OCI-LY1 (cell line): Measurements from ENCODE around the gene FILIP1L.

Experiments used
- EZH2 ChIP-seq: fragments of 200-600 bp; sonication (generic), shearing (Covaris generic); IDR thresholded peaks from 2 replicates; pipeline ENCODE4 v1.8.0; 2017; ENCODE audit warnings: borderline replicate concordance, mixed run types, mild to moderate bottlenecking, antibody characterized with exemption, low read length, moderate library complexity, mixed read lengths
- TF ChIP-seq, protein P1 (sequence below): fragments of 200-600 bp; sonication (generic), shearing (Covaris generic); IDR thresholded peaks from 2 replicates; pipeline ENCODE4 v1.5.1; 2017; ENCODE audit warnings: mild to moderate bottlenecking, antibody characterized with exemption, low read length, moderate library complexity, mixed read lengths

DNA sequence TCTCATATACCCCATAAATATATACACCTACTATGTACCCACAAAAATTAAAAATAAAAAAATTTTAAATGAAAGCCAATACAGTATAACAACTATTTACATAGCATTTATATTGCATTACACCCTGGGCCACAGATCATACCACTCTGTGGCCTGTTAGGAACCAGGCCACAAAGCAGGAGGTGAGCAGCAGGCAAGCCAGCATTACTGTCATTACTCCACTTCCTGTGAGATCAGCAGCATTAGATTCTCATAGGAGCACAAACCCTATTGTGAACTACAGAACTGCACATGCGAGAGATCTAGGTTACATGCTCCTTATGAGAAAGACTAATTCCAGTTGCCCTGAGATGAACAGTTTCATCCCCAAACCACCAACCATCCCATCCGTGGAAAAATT, 17.4 kb downstream of the FILIP1L start:
- TF ChIP-seq, protein P1, sequence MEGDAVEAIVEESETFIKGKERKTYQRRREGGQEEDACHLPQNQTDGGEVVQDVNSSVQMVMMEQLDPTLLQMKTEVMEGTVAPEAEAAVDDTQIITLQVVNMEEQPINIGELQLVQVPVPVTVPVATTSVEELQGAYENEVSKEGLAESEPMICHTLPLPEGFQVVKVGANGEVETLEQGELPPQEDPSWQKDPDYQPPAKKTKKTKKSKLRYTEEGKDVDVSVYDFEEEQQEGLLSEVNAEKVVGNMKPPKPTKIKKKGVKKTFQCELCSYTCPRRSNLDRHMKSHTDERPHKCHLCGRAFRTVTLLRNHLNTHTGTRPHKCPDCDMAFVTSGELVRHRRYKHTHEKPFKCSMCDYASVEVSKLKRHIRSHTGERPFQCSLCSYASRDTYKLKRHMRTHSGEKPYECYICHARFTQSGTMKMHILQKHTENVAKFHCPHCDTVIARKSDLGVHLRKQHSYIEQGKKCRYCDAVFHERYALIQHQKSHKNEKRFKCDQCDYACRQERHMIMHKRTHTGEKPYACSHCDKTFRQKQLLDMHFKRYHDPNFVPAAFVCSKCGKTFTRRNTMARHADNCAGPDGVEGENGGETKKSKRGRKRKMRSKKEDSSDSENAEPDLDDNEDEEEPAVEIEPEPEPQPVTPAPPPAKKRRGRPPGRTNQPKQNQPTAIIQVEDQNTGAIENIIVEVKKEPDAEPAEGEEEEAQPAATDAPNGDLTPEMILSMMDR = no peak
- no peak for TF ChIP-seq EZH2
